ENCODE results near the gene CX3CL1.

The CX3CL1 gene

DNA sequence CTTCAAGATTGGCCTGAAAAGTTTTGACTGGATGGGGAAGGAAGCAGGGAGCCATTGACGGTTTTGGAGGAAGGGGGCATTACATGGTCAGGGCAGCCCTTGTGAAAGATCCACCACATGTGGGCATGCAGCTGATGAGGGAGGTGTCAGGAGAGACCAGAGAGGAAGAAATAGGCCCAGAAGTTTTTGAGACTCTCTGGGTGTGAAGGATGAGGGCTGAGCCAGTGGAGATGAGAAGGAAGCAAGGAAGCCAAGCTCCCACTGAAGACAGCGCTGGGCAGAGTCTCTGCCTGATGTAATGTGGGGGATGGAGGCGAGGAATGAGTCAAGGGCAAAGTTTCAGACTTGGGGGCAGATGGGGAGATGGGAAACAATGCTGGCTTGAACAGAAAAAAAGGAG is 32.8 kb downstream of the CX3CL1 start:
- DNase-seq (ENCODE audit: low read depth, low spot score), result no peak

DNA sequence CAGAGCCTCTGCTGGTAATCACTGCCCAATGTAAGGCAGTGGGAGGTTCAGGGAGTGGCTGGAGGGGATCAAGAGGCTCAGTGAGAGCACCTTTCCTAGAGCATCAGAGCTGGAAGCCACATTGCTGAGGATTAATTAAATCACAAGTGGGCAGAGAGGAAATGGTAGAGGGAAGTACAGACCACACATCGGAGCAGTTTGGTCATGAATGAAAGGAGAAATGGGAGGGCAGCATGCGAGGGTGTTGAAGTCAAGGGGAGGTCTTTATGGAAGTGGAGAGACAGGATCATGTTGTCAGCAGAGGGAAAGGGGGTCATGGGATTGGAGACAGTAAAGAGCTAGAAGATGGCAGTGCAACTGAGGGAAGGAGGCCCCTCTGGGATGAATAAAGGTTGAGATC is 34.6 kb downstream of the CX3CL1 start:
- no peak for DNase-seq (ENCODE audit: low read depth, low spot score)

DNA sequence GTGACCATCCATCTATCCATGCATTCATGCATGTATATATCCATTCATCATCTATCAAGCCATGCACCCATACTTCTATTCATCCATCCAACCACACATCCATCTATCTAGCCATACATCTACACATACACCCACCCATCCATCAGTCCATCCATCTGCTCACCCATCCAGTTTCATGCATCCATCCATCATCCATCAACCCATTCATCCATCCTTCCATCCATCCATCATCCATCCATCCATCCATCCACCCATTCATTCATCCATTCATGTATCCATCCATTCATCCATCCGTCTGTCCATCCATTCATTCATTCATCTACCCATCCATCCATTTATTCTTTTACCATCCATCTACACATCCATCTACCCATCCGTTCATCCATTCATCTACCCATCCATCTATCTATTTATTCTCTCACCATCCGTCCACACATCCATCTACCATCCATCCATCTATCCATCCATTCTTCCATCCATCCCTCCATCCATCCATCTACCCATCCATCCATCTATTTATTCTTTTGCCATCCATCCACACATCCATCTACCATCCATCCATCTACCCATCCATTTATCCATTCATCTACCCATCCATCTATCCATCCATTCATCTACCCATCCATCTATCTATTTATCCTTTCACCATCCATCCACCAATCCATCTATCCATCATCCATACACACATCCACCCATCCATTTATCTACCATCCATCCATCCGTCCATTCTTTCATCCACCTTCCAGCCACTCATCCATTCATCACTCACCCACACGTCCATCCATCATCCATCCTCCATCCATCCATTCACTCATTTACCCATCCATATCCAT is 35.4 kb downstream of the CX3CL1 start:
- no peak for DNase-seq (ENCODE audit: low read depth, low spot score)

DNA sequence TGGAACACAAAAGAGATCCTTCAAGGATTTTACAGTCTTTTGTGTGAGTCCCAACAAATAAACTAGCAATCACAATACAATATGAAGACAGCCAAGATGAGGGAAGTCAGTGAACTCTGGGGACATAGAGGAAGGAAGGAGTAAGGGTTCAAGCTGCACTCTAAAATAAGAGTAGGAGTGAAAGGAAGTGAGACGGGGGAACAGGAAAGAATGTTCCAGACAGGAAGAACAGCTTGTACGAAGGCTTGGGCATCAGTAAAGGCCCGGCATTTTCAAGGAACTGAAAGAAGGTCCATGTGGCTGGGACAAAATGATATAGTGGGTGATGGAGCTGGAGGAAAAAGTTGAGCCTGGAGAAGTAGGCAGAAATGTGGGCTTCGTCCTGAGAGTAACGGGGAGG is 36.8 kb downstream of the CX3CL1 start:
- DNase-seq (ENCODE audit: low read depth, low spot score), result no peak

DNA sequence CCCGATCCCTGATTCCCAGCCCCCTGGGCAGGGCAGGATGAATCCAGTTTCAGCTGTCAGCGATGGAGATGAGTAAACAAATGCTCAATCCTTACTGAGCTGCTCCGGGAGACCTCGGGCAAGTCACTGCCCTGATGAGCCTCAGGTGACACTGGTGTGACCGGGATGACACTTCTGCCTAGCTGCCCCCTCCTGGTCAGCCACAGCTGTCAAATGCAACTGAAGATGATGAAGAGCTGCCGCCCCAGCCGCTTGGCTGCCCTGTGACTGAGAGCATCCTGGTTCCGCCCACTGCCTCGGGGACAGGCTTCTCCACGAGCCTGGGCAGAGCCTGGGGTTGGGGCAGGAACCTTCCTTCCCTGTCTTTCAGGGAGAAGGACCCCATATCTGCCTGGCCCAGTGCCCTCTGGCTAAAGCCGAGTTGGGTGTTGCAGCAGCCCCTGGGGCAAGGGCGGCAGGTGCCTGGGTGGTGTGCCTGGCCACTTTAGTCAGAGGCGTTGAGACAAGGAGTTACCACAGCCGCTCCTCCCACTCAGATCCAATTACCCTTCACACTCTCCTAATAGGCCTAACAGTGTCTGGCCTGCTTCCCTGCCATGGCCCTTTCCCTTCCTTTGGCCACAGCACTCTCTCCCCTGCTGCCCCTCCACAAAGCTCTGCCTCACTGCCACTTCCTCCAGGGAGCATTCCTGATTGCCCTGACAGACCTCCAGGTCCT is 37.7 kb downstream of the CX3CL1 start:
- DNase-seq (ENCODE audit: low read depth, low spot score), result no peak

DNA sequence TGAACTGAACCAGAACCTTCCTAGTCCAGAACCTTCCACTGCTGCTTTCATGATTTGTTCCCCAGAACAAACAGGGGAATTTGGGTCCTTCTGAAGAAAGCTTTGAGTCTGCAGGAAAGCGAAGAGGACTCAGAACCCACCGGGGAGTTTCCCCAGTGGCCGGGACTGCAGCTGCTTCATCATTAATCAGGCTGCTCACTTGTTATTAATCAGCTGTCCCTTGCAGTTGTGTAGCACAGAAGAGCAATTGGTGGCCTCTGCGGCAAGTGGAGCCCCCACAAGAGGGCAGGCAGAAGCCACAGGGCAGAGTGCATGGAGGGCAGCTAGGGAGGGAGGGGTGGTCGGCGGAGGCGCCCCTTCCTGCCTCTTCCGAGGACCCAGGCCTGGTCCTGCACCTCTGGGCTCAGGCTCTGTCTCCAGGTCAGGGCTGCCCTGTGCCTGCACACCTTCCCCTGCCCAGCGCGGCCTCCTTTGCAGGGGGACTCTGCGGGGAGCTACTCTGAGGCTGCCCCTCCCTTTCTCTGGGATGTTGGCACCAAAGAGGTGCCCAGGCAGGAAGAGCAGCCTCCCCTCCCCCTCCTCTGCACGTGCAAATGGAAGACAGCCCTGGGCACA is 39.2 kb downstream of the CX3CL1 start:
- DNase-seq (ENCODE audit: low read depth, low spot score), result no peak

DNA sequence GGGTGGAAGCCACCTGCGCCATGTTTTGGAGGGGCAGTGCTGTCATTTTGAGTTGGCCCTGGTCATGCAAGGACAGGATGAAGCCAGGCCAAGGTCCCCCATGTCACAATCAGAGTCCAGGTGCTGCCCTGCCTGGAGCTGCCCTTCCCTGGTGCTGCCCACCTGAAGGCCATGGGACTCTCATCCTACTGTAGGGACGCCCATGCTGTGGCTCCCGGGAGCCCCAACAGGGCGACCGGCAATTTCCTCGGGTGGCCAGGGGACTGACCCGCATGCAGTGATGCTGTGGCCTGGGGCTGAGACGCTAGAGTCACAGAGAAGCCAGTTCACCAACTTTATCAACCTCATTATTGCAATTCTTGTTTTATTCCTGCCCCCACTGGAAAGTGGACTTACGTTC is 40.3 kb downstream of the CX3CL1 start:
- DNase-seq (ENCODE audit: low read depth, low spot score), result no peak

DNA sequence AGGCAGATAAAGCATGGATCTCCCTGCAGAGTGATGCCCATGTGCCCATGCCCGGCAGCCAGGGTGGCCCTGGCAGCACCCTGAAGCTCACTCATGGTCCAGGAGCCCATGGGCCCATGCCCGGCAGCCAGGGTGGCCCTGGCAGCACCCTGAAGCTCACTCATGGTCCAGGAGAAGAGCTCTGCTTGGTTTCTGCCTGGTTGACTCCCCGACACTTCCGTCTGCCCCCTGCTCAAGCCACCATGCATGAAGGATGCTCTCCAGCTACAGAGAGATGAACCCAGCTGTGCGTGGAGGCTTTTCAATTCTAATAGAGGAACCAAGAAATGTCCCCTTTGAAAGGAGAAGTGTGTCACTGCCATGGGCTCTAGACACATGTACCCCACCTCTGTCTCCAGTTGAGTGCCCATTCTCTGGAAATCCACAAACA is 41.0 kb downstream of the CX3CL1 start:
- DNase-seq (ENCODE audit: low read depth, low spot score), result no peak

DNA sequence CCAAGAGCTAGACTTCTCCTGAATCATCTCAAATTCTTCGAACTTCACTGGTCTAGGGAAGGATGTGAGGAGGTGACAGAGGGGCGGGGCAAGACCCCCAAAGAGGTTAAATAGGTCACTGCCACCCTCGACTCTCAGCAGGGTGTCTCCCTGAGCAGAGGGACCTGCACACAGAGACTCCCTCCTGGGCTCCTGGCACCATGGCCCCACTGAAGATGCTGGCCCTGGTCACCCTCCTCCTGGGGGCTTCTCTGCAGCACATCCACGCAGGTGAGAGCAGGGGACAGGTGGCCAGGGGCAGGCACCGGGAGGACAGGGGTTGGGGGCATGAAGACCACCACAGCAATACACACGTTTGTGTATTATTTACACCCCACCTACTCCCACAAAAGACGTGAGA is 41.4 kb downstream of the CX3CL1 start:
- DNase-seq (ENCODE audit: low read depth, low spot score), result no peak

DNA sequence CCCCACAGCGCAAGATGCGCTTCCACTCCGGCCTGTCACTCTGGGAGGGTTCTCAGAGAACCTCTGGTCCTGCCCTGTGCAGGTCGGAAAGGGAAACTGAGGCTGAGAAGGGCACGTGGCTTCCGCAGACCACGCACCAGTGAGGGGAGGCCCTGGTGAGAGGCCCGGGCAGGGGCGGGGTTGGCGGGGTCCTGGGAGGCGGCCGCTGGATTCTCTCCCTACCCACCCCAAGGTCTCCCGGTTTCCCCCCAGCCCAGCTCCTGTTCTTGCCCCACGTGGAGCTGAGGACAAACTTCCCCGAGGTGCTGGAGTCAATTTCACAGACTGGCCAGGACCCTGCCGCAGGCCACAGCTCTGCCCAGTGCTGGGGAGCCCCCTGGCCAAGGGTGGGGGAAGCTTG is 43.8 kb downstream of the CX3CL1 start:
- no peak for DNase-seq (ENCODE audit: low read depth, low spot score)

DNA sequence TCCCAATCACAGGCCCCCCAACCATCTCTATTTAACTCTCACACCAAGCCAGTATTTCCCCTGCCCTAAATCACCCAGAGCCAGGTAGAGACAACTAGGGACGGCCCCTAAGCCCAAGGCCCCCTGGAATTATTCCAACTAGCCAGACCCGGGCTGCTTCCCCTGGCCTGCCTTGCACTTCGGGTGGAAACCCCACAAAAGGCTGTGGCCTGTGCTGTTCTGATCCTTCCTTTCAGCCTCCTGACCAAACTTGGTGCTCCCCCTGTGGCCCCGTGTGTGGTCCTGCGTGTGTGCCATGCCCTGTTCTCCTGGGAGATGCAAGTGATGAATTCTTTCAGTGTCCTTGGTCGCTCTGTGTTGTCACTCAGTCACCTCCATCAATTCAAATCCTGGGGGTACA is 47.2 kb downstream of the CX3CL1 start:
- DNase-seq (ENCODE audit: low read depth, low spot score), result no peak

DNA sequence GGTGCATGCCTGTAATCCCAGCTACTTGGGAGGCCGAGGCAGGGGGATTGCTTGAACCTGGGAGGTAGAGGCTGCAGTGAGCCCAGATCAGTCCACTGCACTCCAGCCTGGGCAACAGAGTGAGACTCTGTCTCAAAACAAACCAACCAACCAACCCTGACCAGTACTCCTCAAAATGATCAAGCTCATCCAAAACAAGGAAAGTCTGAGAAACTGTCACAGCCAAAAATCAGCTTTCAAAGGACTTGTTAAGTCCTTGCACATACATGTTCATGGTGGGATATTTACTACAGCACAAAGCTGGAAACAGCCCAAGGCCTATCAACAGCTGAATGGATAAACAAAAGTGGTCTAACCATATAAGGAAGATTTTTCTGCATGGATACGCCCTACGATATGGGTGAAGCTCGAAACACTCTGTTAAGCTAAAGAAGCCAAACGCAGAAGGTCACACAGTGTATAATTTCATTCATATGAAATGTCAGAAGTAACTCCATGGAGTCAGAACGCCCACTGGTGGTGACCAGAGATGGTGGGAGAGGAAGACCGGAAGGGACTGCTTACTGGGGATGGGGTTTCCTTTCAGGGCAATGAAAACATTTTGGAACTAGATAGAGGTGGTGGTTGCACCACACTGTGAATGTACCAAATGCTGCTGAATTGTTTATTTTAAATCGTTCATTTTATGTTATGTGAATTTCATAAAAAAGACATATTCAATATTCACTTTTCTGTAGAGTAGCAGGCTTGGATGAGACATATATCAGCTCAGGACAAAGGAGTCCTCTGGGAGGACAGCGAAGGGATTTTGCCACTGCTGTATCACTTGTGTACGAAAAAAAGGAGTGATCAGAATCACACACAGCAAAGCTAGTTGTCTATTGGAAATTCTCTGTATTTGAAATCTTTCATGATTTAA is 50.0 kb downstream of the CX3CL1 start:
- no peak for DNase-seq (ENCODE audit: low read depth, low spot score)

DNA sequence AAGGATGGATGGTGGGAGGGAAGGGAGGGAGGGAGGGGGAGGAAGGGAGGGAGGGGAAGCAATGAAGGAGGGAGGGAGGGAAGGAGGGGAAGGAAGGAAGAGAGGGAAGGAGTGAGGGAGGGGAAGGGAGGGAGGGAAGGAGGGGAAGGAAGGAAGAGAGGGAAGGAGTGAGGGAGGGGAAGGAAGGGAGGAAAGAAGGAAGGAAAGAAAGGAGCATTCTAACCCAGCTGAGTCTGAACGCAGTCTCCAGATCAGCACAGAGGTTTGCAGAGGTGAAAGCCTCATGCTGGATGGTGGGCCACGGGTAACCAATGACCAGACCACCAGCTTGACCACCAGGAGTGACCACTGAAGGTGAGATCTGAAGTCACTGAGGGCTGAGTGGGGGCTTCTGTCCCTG is 50.9 kb downstream of the CX3CL1 start:
- no peak for DNase-seq (ENCODE audit: low read depth, low spot score)

DNA sequence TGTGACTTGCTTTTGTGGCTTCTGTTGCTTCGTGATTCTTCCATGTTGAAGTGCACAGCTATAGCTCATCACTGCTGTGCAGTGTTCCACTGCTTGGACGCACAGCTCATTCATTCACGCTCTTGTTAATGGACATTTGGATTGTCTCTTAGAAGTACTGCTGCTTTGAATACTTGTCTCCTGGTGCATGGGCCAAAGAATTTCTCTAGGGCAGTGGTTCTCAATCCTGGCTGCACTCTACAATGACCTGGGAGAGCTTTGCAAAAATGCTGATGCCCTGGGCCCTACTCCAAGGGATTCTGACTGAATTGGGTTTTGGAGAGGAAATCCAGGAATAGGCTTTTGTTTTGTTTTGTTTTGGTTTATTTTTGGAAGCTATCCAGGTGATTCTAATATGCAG is 52.3 kb downstream of the CX3CL1 start:
- DNase-seq (ENCODE audit: low read depth, low spot score), result no peak

DNA sequence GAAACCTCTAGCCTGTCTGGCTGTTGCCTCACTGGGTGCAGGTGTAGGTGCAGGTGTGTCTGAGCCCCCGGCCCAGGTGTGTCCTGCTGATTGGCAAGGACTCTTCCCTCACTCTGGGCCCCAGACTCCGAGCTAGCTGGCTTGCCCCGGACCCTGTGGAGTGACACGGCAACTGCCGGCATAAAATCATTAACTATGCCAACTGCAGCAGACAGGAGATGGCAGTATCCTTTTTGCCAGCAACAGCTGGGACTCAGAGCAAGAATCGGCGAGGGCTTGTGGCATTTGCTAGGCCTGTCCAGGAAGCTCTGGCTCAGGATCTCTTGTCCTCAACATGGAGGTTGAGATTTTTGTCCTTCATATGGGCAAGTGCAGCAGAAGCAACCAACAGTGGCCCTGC is 54.1 kb downstream of the CX3CL1 start:
- DNase-seq (ENCODE audit: low read depth, low spot score), result no peak

DNA sequence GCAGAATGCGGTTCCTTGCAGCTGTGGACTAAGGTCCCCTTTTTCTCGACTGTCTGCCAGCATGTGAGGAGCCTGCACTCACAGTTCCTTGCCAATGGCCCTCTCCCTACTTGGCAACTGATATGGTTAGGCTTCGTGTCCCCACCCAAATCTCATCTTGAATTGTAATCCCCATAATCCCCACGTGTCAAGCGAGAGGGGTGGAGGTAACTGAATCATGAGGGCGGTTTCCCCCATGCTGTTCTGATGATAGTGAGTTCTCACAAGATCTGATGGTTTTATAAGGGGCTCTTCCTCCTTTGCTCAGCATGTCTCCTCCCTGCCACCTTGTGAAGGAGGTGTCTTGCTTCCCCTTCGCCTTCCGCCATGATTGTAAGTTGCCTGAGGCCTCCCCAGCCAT is 55.0 kb downstream of the CX3CL1 start:
- no peak for DNase-seq (ENCODE audit: low read depth, low spot score)

DNA sequence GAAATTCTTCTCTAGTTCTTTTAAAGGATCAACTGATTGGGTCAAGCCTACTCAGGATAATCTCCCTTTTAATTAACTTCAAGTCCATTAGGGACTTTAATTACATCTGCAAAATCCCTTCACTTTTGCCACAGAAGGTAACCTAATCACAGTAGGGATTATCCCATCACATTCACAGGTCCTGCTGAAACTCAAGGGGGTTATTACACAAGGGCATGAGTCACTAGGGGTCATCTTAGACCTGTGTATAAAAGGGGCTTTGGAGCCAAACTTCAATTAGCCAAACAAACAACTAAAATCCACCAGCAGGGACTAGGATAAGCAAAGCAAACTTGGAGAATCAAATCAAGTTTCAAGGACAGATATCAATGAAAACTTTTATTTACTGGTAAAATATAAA is 55.5 kb downstream of the CX3CL1 start:
- no peak for DNase-seq (ENCODE audit: low read depth, low spot score)

DNA sequence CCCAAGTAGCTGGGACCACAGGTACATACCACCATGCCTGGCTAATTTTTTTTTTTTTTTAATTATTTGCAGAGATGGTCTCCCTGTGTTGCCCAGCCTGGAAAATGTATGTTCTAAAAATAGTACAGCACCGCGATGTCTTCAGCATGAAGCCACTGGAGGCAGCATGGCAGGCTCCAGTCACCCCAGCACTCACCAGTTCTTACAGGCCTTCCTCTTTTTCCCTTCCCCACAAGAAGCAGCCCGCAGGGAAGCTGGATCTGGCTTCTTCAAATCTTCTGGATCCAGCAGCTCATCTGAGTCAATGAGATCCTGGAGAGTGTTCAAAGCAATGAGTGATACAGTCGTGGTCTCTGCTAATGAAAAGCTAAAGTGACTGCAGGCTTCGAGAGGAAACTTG is 58.7 kb downstream of the CX3CL1 start:
- no peak for DNase-seq (ENCODE audit: low read depth, low spot score)

DNA sequence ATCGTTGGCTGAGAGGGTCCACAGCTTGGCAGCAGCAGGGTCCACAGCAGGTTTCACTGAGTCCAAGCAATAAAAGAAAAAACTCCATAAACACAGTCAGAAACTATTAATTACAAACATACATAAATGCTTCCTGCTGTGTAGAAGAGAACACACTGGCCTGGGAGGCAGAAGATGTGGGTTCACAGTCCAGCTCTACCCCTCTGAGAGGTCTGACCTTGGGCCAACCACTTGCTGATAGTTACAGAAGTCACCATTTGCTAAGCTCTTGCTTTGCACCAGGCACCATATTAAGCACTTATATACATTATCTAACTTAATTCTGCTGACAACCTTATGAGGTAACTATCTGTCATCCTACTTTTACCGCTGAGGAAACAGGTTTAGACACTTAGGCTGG is 60.2 kb downstream of the CX3CL1 start:
- no peak for DNase-seq (ENCODE audit: low read depth, low spot score)

DNA sequence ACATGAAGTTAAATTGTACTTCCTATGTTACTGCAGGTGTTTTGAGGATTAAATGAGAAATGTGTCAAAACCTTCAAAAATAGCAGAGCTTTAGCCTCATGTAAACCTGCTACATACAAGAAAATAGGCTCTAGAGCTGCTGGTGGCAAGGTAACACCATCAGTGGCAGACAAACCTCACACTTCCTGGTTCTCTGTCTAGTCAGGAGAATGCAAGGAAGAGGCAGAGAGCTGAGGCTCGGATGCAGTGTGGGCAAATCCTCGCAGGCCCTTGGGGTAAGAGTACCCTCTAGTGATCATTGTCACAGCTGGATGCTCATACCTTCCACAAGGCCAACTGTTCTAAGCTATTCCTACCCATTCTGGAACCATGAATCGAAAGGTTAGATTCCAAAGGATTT is 60.7 kb downstream of the CX3CL1 start:
- no peak for DNase-seq (ENCODE audit: low read depth, low spot score)

DNA sequence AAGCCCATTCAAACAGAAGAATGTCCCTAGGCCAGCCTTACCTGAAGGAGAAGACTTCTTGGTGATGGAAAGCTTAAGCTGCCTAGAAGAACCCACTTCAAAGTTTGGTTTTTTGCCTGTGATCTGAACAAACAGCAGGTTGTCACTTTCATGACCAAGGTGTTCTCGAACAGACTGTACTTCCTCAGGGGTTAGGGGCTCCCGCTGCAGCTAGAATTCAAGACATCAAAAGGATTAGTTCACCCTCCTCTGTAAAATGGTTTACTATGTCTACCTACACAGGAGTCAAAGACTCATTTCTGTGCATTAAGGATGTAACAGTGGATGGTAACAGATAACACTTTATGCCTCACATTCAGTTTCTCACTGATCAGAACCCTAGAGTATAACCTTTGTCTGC is 61.7 kb downstream of the CX3CL1 start:
- DNase-seq (ENCODE audit: low read depth, low spot score), result no peak
